Suppressor macrophage (primary cell): Measurements from ENCODE around the gene B3GALNT2.

Experiments used
- DNase-seq, 4 experiments: peaks; one replicate each; pipeline ENCODE4 v3.0.0-alpha.2; 2020 to 2022

The B3GALNT2 gene

GRCh38 chr1:235408503-235408960 lies 95.7 kb downstream of the B3GALNT2 start:
- DNase-seq = no peak

DNA sequence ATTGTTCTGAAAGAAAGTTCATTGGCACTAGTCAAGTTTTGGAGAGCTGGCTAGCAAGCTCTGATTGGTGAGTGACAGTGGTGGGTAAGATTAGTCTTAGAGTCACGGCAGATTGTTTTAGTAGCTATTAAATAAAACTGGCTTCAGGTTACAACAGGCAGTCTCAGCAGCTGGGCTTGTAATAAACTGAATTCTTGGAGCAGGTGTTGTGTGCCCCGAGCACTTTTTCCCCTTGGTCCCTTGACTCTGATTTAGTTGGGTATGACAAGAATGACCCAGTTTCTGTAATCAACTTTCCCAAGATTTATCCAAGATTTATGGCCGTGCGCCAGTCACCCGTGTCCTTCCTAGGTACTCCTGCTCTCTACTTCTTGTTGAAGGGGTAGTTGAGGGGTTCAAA lies 96.8 kb downstream of the B3GALNT2 start:
- DNase-seq = no peak

GRCh38 chr1:235404190-235404589 lies 100.1 kb downstream of the B3GALNT2 start:
- no peak for DNase-seq

DNA sequence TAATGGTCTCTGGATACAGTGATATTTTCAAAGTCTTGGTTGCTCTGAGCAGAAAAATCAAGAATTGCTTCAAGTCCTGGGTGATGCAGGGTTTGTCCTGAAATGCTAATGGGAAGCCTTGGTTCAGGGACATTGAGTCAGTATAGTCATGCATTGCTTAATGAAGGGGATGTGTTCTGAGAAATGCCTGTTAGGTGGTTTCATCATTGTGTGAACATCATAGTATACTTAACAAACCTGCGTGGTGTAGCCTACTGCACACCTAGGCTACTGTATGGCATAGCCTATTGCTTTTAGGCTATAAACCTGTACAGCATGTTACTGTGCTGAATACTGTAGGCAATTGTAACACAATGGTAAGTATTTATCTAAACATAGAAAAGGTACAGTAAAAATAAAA lies 100.7 kb downstream of the B3GALNT2 start:
- no peak for DNase-seq

GRCh38 chr1:235402457-235403200 lies 101.6 kb downstream of the B3GALNT2 start:
- no peak for DNase-seq

GRCh38 chr1:235401251-235401650 lies 103.0 kb downstream of the B3GALNT2 start:
- DNase-seq = no peak
